Subcutaneous abdominal adipose tissue (tissue), 5 donors: Measurements from ENCODE around the gene WDR18.

Experiments
- H3K27ac ChIP-seq: one replicate; pipeline ENCODE4 v1.7.0; 2013; ENCODE audit warnings: low read depth, mild to moderate bottlenecking, inconsistent platforms, low read length, moderate library complexity
- H3K27me3 ChIP-seq, 5 donors: one replicate each; pipeline ENCODE4 v1.7.0; 2013; ENCODE audit warnings: low read length in 5 of 5, inconsistent platforms in 1 of 5; ENCODE audit not compliant: control insufficient read depth in 5 of 5, insufficient read depth in 4 of 5
- H3K36me3 ChIP-seq, 5 donors: one replicate each; pipeline ENCODE4 v1.7.0; 2013; ENCODE audit warnings: low read length in 5 of 5; ENCODE audit not compliant: control insufficient read depth in 5 of 5, insufficient read depth in 5 of 5
- H3K4me1 ChIP-seq, 5 donors: one replicate each; pipeline ENCODE4 v1.7.0; 2013; ENCODE audit warnings: low read length in 5 of 5, mild to moderate bottlenecking in 3 of 5, moderate library complexity in 1 of 5; ENCODE audit not compliant: control insufficient read depth in 5 of 5, insufficient read depth in 5 of 5
- H3K4me3 ChIP-seq, 5 donors: one replicate each; pipeline ENCODE4 v1.7.0; 2013; ENCODE audit warnings: low read length in 5 of 5, low read depth in 1 of 5
- H3K9ac ChIP-seq, 5 donors: one replicate each; pipeline ENCODE4 v1.7.0; 2013; ENCODE audit warnings: low read length in 5 of 5, mild to moderate bottlenecking in 4 of 5, moderate library complexity in 3 of 5
- H3K9me3 ChIP-seq, 5 donors: one replicate each; pipeline ENCODE4 v1.7.0; 2013; ENCODE audit warnings: low read length in 5 of 5; ENCODE audit not compliant: control insufficient read depth in 5 of 5
- donor health status: healthy.
- donor health status: healthy.
- donor health status: healthy.
- donor health status: healthy.
- donor health status: healthy.

The WDR18 gene

GRCh38 chr19:948842-949496 lies 35.2 kb upstream of the WDR18 start:
- H3K4me3 ChIP-seq = no peak overlapping the region
- H3K27me3 ChIP-seq = no peaks in the 10 kb centered on the region
- H3K27ac ChIP-seq = no peak overlapping the region
- H3K9ac ChIP-seq = no peak overlapping the region
- H3K4me1 ChIP-seq = peaks cover 2 to 42% (median 28%) of the 10 kb centered on the region in 5 donors
- peaks cover 0 to 5% (median 0%) of the 10 kb centered on the region in 5 donors for H3K36me3 ChIP-seq
- no peaks in the 10 kb centered on the region for H3K9me3 ChIP-seq

GRCh38 chr19:950352-951066 lies 33.6 kb upstream of the WDR18 start:
- H3K36me3 ChIP-seq = peaks cover 0 to 5% (median 0%) of the 10 kb centered on the region in 5 donors
- H3K4me3 ChIP-seq = no peak overlapping the region
- no peaks in the 10 kb centered on the region for H3K27me3 ChIP-seq
- no peak overlapping the region for H3K27ac ChIP-seq
- H3K9ac ChIP-seq = no peak overlapping the region
- no peaks in the 10 kb centered on the region for H3K9me3 ChIP-seq
- H3K4me1 ChIP-seq = peaks cover 0 to 28% (median 18%) of the 10 kb centered on the region in 5 donors

DNA sequence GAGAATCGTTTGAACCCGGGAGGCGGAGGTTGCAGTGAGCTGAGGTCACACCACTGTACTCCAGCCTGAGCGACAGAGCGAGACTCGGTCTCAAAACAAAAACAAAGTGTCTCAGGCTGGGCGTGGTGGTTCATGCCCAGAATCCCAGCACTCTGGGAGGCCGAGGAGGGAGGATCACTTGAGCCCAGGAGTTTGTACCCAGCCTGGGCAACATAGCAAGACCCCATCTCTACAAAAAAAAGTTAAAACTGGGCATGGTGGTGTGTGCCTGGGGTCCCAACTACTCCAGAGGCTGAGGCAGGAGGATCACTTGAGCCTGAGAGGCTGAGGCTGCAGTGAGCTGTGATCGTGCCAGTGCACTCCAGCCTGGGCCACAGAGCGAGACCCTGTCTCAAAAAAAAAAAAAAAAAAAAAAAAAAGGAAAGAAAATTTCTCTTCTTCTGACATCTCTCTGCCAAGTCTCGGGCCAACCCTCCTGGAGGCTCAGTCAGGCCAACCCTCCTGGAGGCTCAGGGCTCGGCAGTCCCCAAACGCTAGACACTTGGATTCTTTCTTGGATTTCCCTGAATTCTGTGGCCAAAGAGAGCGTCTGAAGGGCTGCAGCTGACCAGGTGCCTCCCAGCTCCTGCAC lies 32.0 kb upstream of the WDR18 start:
- Histone ChIP-seq H3K27me3 (no peaks in the 10 kb centered on the region), H3K4me3 (no peak overlapping the region), H3K9me3 (no peaks in the 10 kb centered on the region), H3K27ac (no peak overlapping the region), H3K9ac (no peak overlapping the region), H3K36me3 (peaks cover 0 to 5% (median 0%) of the 10 kb centered on the region in 5 donors), H3K4me1 (peaks cover 0 to 22% (median 16%) of the 10 kb centered on the region in 5 donors)

GRCh38 chr19:952680-953444 lies 31.3 kb upstream of the WDR18 start:
- H3K4me1 ChIP-seq = peaks cover 0 to 18% (median 13%) of the 10 kb centered on the region in 5 donors
- H3K27ac ChIP-seq = no peak overlapping the region
- H3K4me3 ChIP-seq = no peak overlapping the region

GRCh38 chr19:953445-954271 lies 30.5 kb upstream of the WDR18 start:
- Histone ChIP-seq H3K27ac (no peak overlapping the region), H3K4me1 (peaks cover 0 to 16% (median 8%) of the 10 kb centered on the region in 5 donors), H3K9ac (no peak overlapping the region), H3K9me3 (no peaks in the 10 kb centered on the region), H3K4me3 (no peak overlapping the region), H3K36me3 (no peaks in the 10 kb centered on the region), H3K27me3 (no peaks in the 10 kb centered on the region)

More at GRCh38 chr19:952680-953444, 31.3 kb upstream of the WDR18 start:
- no peaks in the 10 kb centered on the region for H3K27me3 ChIP-seq
- no peaks in the 10 kb centered on the region for H3K9me3 ChIP-seq
- peaks cover 0 to 3% (median 0%) of the 10 kb centered on the region in 5 donors for H3K36me3 ChIP-seq
- peak overlapping the region in 1 of 5 donors; percentile 10 for H3K9ac ChIP-seq

- Histone ChIP-seq H3K9ac (no peak overlapping the region), H3K4me3 (no peak overlapping the region), H3K9me3 (no peaks in the 10 kb centered on the region), H3K4me1 (peaks cover 0 to 16% (median 8%) of the 10 kb centered on the region in 5 donors), H3K36me3 (peaks cover 0 to 5% (median 3%) of the 10 kb centered on the region in 5 donors), H3K27ac (no peak overlapping the region), H3K27me3 (no peaks in the 10 kb centered on the region)
Measured at GRCh38 chr19:954272-954671, 29.9 kb upstream of the WDR18 start.

DNA sequence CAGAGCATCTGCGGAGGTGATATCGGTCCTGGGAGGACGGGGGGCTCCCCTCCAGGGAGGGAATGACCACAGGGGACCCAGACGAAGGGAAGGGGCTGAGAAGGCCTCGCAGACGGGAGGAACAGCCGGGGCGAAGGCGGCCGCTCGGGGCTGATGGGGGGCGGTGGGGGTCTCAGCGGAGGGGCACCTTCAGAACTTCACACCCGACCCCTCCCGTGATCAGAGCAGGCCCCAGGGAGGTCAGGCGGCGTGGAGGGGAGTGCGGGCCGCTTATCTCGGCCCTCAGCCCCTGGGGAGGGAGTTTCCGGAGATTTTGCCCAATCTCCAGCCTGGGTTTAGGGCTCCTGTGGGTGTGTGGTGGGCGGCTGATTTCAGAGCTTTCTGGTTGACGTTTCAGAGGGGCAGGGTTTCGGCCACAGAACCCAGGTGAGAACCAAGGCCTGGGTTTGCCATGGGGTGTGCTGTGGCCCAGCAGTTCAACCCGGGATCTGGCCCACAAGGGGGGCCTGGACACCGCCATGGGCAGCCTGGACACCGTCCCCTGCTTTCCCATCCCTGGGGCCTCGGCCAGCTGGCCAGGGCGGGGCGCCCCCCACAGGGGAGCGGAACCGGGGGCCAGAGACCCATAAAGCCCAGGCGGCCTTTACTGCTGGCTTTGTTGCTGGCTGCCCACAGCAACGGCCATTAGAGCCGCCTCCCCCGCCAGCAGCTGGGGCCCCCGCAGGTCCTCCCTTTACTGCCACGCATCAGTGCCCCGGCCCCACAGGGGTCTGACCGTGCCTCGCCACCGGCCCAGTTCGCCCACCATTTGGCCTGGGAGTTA lies 29.3 kb upstream of the WDR18 start:
- Histone ChIP-seq H3K36me3 (peaks cover 0 to 11% (median 6%) of the 10 kb centered on the region in 5 donors), H3K9ac (no peak overlapping the region), H3K27ac (no peak overlapping the region), H3K4me1 (peaks cover 0 to 16% (median 8%) of the 10 kb centered on the region in 5 donors), H3K9me3 (no peaks in the 10 kb centered on the region), H3K27me3 (no peaks in the 10 kb centered on the region), H3K4me3 (no peak overlapping the region)

GRCh38 chr19:955803-956765 lies 28.1 kb upstream of the WDR18 start:
- Histone ChIP-seq H3K36me3 (peaks cover 0 to 23% (median 12%) of the 10 kb centered on the region in 5 donors), H3K27ac (no peak overlapping the region), H3K27me3 (no peaks in the 10 kb centered on the region)

More at GRCh38 chr19:955803-956765, 28.1 kb upstream of the WDR18 start:
- peaks cover 0 to 16% (median 8%) of the 10 kb centered on the region in 5 donors for H3K4me1 ChIP-seq
- no peak overlapping the region for H3K4me3 ChIP-seq
- no peaks in the 10 kb centered on the region for H3K9me3 ChIP-seq
- H3K9ac ChIP-seq = no peak overlapping the region
